ENCODE data around the gene CCDC159.

The CCDC159 gene

GRCh38 chr19:11321191-11322126 is 24.9 kb upstream of the CCDC159 start:
- TF ChIP-seq CTCF (conservative IDR thresholded peaks at IDR 0.05; ENCODE audit: control insufficient read depth, insufficient read depth, low read depth, low read length): no peak
- no peak for DNase-seq (ENCODE audit: low read depth)
- H3K4me3 ChIP-seq (ENCODE audit: control insufficient read depth, low read depth, low read length): no peak overlapping the region

- no peak for TF ChIP-seq CTCF (conservative IDR thresholded peaks at IDR 0.05; ENCODE audit: control insufficient read depth, insufficient read depth, low read depth, low read length)
- H3K4me3 ChIP-seq (ENCODE audit: control insufficient read depth, low read depth, low read length): no peak overlapping the region
- DNase-seq (ENCODE audit: low read depth): no peak
These were observed 23.9 kb upstream of the CCDC159 start for GRCh38 chr19:11322269-11323024.

GRCh38 chr19:11323601-11324078 is 22.7 kb upstream of the CCDC159 start:
- DNase-seq (ENCODE audit: low read depth): peak; percentile 14
- no peak for TF ChIP-seq CTCF (conservative IDR thresholded peaks at IDR 0.05; ENCODE audit: control insufficient read depth, insufficient read depth, low read depth, low read length)
- no peak overlapping the region for H3K4me3 ChIP-seq (ENCODE audit: control insufficient read depth, low read depth, low read length)

GRCh38 chr19:11324079-11324661 is 22.1 kb upstream of the CCDC159 start:
- DNase-seq (ENCODE audit: low read depth): peak; percentile 94
- no peak for TF ChIP-seq CTCF (conservative IDR thresholded peaks at IDR 0.05; ENCODE audit: control insufficient read depth, insufficient read depth, low read depth, low read length)
- H3K4me3 ChIP-seq (ENCODE audit: control insufficient read depth, low read depth, low read length): no peak overlapping the region

- H3K4me3 ChIP-seq (ENCODE audit: control insufficient read depth, low read depth, low read length): no peak overlapping the region
- DNase-seq (ENCODE audit: low read depth): no peak
- TF ChIP-seq CTCF (conservative IDR thresholded peaks at IDR 0.05; ENCODE audit: control insufficient read depth, insufficient read depth, low read depth, low read length): no peak
These were observed 21.4 kb upstream of the CCDC159 start for GRCh38 chr19:11324748-11325389.

- TF ChIP-seq CTCF (conservative IDR thresholded peaks at IDR 0.05; ENCODE audit: control insufficient read depth, insufficient read depth, low read depth, low read length): no peak
- no peak for DNase-seq (ENCODE audit: low read depth)
- no peak overlapping the region for H3K4me3 ChIP-seq (ENCODE audit: control insufficient read depth, low read depth, low read length)
These were observed 20.8 kb upstream of the CCDC159 start for GRCh38 chr19:11325544-11325943.
